H1 (cell line): ENCODE results near the gene NCAPG2. TPM values are rescaled to one million over a fixed set of nuclear protein-coding genes. Genes with fewer than 3 reads are reported as not detected.

ENCODE experiments used
- CTCF ChIA-PET: fragments of 300-600 bp; sonication (Branson Sonifier 250); formaldehyde crosslinking; loops from one replicate; lab custom pipeline; 2021; ENCODE audit not compliant: partially characterized antibody; lab: Charles Lee
- POLR2A ChIA-PET: fragments of 300-600 bp; sonication (Branson Sonifier 250); formaldehyde crosslinking; loops from one replicate; lab custom pipeline; 2021; ENCODE audit warnings: inconsistent platforms; ENCODE audit not compliant: partially characterized antibody; lab: Charles Lee
- DNase-seq, 2 experiments: peaks; one replicate each; pipeline versions ENCODE4 v3.0.0 to v3.0.0-alpha.2; 2010 to 2022; ENCODE audit warnings: low spot score in 2 of 2, low read depth in 1 of 2, mixed read lengths in 1 of 2
- FAIRE-seq: peaks from 2 replicates; lab custom pipeline; 2011; peaks lifted over from hg19 to GRCh38; lab: Jason Lieb, UNC
- H2AFZ ChIP-seq: 2 replicates; pipeline ENCODE4 v1.8.1; 2012; ENCODE audit warnings: low read length, inconsistent platforms
- H2AK5ac ChIP-seq: 2 replicates; pipeline ENCODE4 v1.6.1; 2013; ENCODE audit warnings: low read depth, low read length
- H2BK120ac ChIP-seq: replicated peaks from 2 replicates; pipeline ENCODE3; 2013; ENCODE audit warnings: low read depth, low read length, inconsistent platforms
- H2BK12ac ChIP-seq: 2 replicates; pipeline ENCODE4 v1.6.1; 2013; ENCODE audit warnings: low read depth, low read length
- H2BK15ac ChIP-seq: 2 replicates; pipeline ENCODE4 v1.6.1; 2013; ENCODE audit warnings: low read length
- H2BK20ac ChIP-seq: 2 replicates; pipeline ENCODE4 v1.6.1; 2013; ENCODE audit warnings: low read length
- H2BK5ac ChIP-seq: 2 replicates; pipeline ENCODE4 v1.6.1; 2013; ENCODE audit warnings: low read depth, low read length
- H3K14ac ChIP-seq: 2 replicates; pipeline ENCODE4 v1.6.1; 2013; ENCODE audit warnings: inconsistent platforms; ENCODE audit not compliant: insufficient read length
- H3K18ac ChIP-seq: 2 replicates; pipeline ENCODE4 v1.6.1; 2013; ENCODE audit warnings: low read length; ENCODE audit errors: extremely low read depth
- H3K23ac ChIP-seq: 2 replicates; pipeline ENCODE4 v1.6.1; 2013; ENCODE audit warnings: inconsistent platforms; ENCODE audit not compliant: insufficient read length
- H3K23me2 ChIP-seq: 2 replicates; pipeline ENCODE4 v1.6.1; 2013; ENCODE audit warnings: low read depth, low read length
- H3K27ac ChIP-seq: 2 replicates; pipeline ENCODE4 v1.6.1; 2011; ENCODE audit warnings: low read depth, low read length, inconsistent platforms
- H3K27me3 ChIP-seq, 4 experiments: replicated peaks in 1 of 4; 1 replicate in 1 of 4; 2 replicates in 3 of 4; pipeline versions ENCODE4 v1.6.1 to v1.8.1; 2011 to 2013; ENCODE audit warnings: low read length in 3 of 4, mild to moderate bottlenecking in 3 of 4, inconsistent platforms in 2 of 4, mixed read lengths in 2 of 4, moderate library complexity in 1 of 4; ENCODE audit not compliant: control insufficient read depth in 3 of 4, insufficient read depth in 3 of 4; ENCODE audit errors: extremely low read depth in 1 of 4
- H3K36me3 ChIP-seq, 4 experiments: 2 replicates each; pipeline versions ENCODE4 v1.6.1 to v1.8.1; 2011 to 2013; ENCODE audit warnings: mild to moderate bottlenecking in 4 of 4, low read length in 3 of 4, moderate library complexity in 2 of 4, control low read depth in 1 of 4, inconsistent platforms in 1 of 4; ENCODE audit not compliant: insufficient read depth in 4 of 4, control insufficient read depth in 2 of 4
- H3K4ac ChIP-seq: replicated peaks from 2 replicates; pipeline ENCODE3; 2013; ENCODE audit warnings: low read length, low read depth, mixed read lengths, inconsistent platforms; ENCODE audit not compliant: insufficient read length
- H3K4me1 ChIP-seq, 4 experiments: replicated peaks in 1 of 4; 1 replicate in 1 of 4; 2 replicates in 3 of 4; pipeline versions ENCODE4 v1.6.1 to v1.8.1; 2011 to 2013; ENCODE audit warnings: low read length in 3 of 4, inconsistent platforms in 2 of 4, mixed read lengths in 1 of 4; ENCODE audit not compliant: insufficient read depth in 4 of 4, control insufficient read depth in 3 of 4
- H3K4me2 ChIP-seq, 2 experiments: 2 replicates each; pipeline versions ENCODE4 v1.6.1 to v1.8.1; 2011 to 2013; ENCODE audit warnings: low read depth in 2 of 2, low read length in 2 of 2, control low read depth in 1 of 2, inconsistent platforms in 1 of 2, mild to moderate bottlenecking in 1 of 2; ENCODE audit not compliant: insufficient read depth in 1 of 2
- H3K4me3 ChIP-seq, 4 experiments: fragments of 200-600, 300-600 bp in 1 of 4; sonication (generic), shearing (Covaris generic), sonication (Bioruptor Twin) in 1 of 4; 2 replicates each; pipeline versions ENCODE4 v1.5.1 to v1.8.1; 2011 to 2016; ENCODE audit warnings: low read length in 4 of 4, low read depth in 3 of 4, control low read depth in 2 of 4, inconsistent platforms in 2 of 4, mild to moderate bottlenecking in 2 of 4, mixed read lengths in 1 of 4, moderate library complexity in 1 of 4; ENCODE audit not compliant: insufficient read depth in 2 of 4; ENCODE audit errors: extremely low read depth in 1 of 4
- H3K56ac ChIP-seq: replicated peaks from 2 replicates; pipeline ENCODE3; 2013; ENCODE audit warnings: low read depth, mild to moderate bottlenecking, mixed read lengths, low read length, inconsistent platforms; ENCODE audit not compliant: insufficient read length
- H3K79me1 ChIP-seq: 2 replicates; pipeline ENCODE4 v1.6.1; 2013; ENCODE audit warnings: low read depth, low read length, control low read depth
- H3K79me2 ChIP-seq, 2 experiments: 2 replicates each; pipeline versions ENCODE4 v1.6.1 to v1.8.1; 2012 to 2013; ENCODE audit warnings: low read length in 2 of 2, mild to moderate bottlenecking in 2 of 2, inconsistent platforms in 1 of 2; ENCODE audit not compliant: insufficient read depth in 2 of 2, control insufficient read depth in 1 of 2
- H3K9ac ChIP-seq, 4 experiments: replicated peaks in 1 of 4; 1 replicate in 1 of 4; 2 replicates in 3 of 4; pipeline versions ENCODE4 v1.6.1 to v1.8.1; 2011 to 2013; ENCODE audit warnings: low read depth in 3 of 4, low read length in 3 of 4, control low read depth in 2 of 4, mild to moderate bottlenecking in 2 of 4, moderate library complexity in 2 of 4, inconsistent platforms in 1 of 4; ENCODE audit errors: extremely low read depth in 1 of 4
- H3K9me3 ChIP-seq, 2 experiments: 2 replicates each; pipeline versions ENCODE4 v1.6.1 to v1.8.1; 2012 to 2013; ENCODE audit warnings: mild to moderate bottlenecking in 2 of 2, moderate library complexity in 2 of 2, control low read depth in 1 of 2, inconsistent platforms in 1 of 2, low read depth in 1 of 2, low read length in 1 of 2, mixed read lengths in 1 of 2; ENCODE audit not compliant: insufficient read depth in 2 of 2
- H4K20me1 ChIP-seq, 2 experiments: replicated peaks in 1 of 2; 2 replicates each; pipeline versions ENCODE3 to v1.8.1; 2011 to 2013; ENCODE audit warnings: inconsistent platforms in 2 of 2, low read length in 2 of 2, mild to moderate bottlenecking in 1 of 2; ENCODE audit not compliant: insufficient read depth in 2 of 2, control insufficient read depth in 1 of 2
- H4K5ac ChIP-seq: 2 replicates; pipeline ENCODE4 v1.6.1; 2013; ENCODE audit warnings: low read length, low read depth, mixed read lengths, inconsistent platforms; ENCODE audit not compliant: insufficient read length
- H4K8ac ChIP-seq: 2 replicates; pipeline ENCODE4 v1.8.0; 2013; ENCODE audit warnings: mild to moderate bottlenecking, moderate library complexity, low read length, inconsistent platforms; ENCODE audit not compliant: insufficient read depth; ENCODE audit errors: extremely low read depth
- H4K91ac ChIP-seq: replicated peaks from 2 replicates; pipeline ENCODE3; 2013; ENCODE audit warnings: low read length, mixed read lengths, inconsistent platforms; ENCODE audit not compliant: insufficient read length
- BACH1 ChIP-seq: IDR thresholded peaks from 2 replicates; pipeline ENCODE4 v1.6.1; 2012; ENCODE audit warnings: low read length, improper control_type of control experiment
- CEBPB ChIP-seq: IDR thresholded peaks from 2 replicates; pipeline ENCODE4 v1.6.1; 2012; ENCODE audit warnings: low read depth, low read length
- CHD2 ChIP-seq: IDR thresholded peaks from 2 replicates; pipeline ENCODE4 v1.6.1; 2012; ENCODE audit warnings: low read length, improper control_type of control experiment
- FOSL1 ChIP-seq: IDR thresholded peaks from 2 replicates; pipeline ENCODE4 v1.6.1; 2011; ENCODE audit warnings: mild to moderate bottlenecking, low read depth, low read length, moderate library complexity; ENCODE audit not compliant: insufficient read depth
- JUN ChIP-seq: IDR thresholded peaks from 2 replicates; pipeline ENCODE4 v1.6.1; 2011; ENCODE audit warnings: low read depth, mild to moderate bottlenecking, improper control_type of control experiment, low read length
- PHF8 ChIP-seq: fragments of 200-600 bp; sonication (generic); conservative IDR thresholded peaks from 2 replicates; pipeline ENCODE4 v1.7.1; 2012; ENCODE audit warnings: low read depth, mild to moderate bottlenecking, inconsistent platforms, low read length, moderate library complexity
- RXRA ChIP-seq: IDR thresholded peaks from 2 replicates; pipeline ENCODE4 v1.6.1; 2011; ENCODE audit warnings: low read depth, mild to moderate bottlenecking, low read length, moderate library complexity; ENCODE audit not compliant: insufficient read depth
- SAP30 ChIP-seq: fragments of 300-600 bp; sonication (generic); IDR thresholded peaks from 2 replicates; pipeline ENCODE4 v1.7.1; 2012; ENCODE audit warnings: low read length, moderate library complexity, mild to moderate bottlenecking, inconsistent platforms; ENCODE audit not compliant: insufficient read depth, insufficient replicate concordance
- WGBS, 2 experiments: shearing (Covaris generic) in 1 of 2; methylation state at CpG; one replicate each; pipeline versions ENCODE4 v1.1.6 to v1.1.7; 2013 to 2015; ENCODE audit warnings: low lambda C conversion rate in 2 of 2, mixed read lengths in 2 of 2, inconsistent platforms in 1 of 2, low coverage in 1 of 2, missing lambda C conversion rate in 1 of 2; ENCODE audit not compliant: insufficient replicate concordance in 2 of 2, insufficient coverage in 1 of 2, insufficient read length in 1 of 2; ENCODE audit errors: extremely low coverage in 1 of 2, missing lambda C conversion rate in 1 of 2; 5-methylcytosine and 5-hydroxymethylcytosine counted together
- polyA plus RNA-seq, 7 experiments: library from polyadenylated mRNA; depleted of rRNA in 3 of 7; stranded (reverse) in 5 of 7; unstranded in 2 of 7; fragments of >200 nt in 5 of 7; fragments of 200-250 nt in 2 of 7; gene quantifications; 1 replicate in 5 of 7; 2 replicates in 1 of 7; 4 replicates in 1 of 7; pipeline versions ENCODE4 v1.2.1 to v1.2.3, GENCODE V29; 2011 to 2013; ENCODE audit warnings: missing spikeins in 2 of 7, mixed read lengths in 2 of 7
- total RNA-seq: library from RNA; stranded (reverse); fragmentation: NEBNext Ultra II Directional; extraction: Animal tissue kit (Norgen Biotek cat#: 25700); gene quantifications from 2 replicates; pipeline ENCODE4 v1.2.1, GENCODE V29; 2021
- TF ChIP-seq, protein P1 (sequence below): IDR thresholded peaks from 2 replicates; pipeline ENCODE4 v1.6.1; 2012; ENCODE audit warnings: inconsistent platforms
- TF ChIP-seq, protein P2 (sequence below): IDR thresholded peaks from 2 replicates; pipeline ENCODE4 v1.6.1; 2012; ENCODE audit warnings: low read length, inconsistent platforms
- TF ChIP-seq, protein P3 (sequence below): IDR thresholded peaks from 2 replicates; pipeline ENCODE4 v1.6.1; 2011; ENCODE audit warnings: low read depth, mild to moderate bottlenecking, low read length; ENCODE audit not compliant: insufficient read depth

Gene NCAPG2
- total and polyA plus RNA-seq, 2 of the 8 experiments (the other 6 are each of a cell fraction or from before 2014, with no cell fraction given), result 49.9 to 119 TPM

DNA sequence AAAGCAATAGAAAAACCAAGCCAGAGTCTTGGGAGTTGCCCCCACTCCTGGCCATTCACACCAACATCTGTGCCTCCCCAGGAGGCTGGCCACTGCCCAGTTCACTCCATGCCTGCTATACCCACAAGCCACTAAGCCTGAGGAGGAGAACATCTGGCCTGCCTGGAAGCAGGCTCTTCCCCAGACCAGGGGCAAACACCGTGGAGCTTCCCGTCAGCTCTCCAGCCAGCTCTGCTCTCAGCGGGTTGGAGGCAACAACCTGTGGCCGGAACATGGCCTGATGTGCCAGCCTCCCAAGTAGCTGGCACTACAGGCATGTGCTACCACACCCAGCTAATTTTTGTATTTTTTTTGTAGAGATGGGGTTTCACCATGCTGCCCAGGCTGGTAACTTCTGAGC, 107.9 kb downstream of the NCAPG2 start:
- no peak overlapping the region for H3K4me3 ChIP-seq
- ChIA-PET CTCF (no interaction called here), POLR2A (no interaction called here)
- H3K79me2 ChIP-seq, result no peaks in the 10 kb centered on the region
- H4K91ac ChIP-seq, result no peak overlapping the region
- H3K9me3 ChIP-seq, result peaks cover 8 to 11% of the 10 kb centered on the region in 2 experiments; a peak in 3 of 4 replicates
- peaks cover 7 to 17% (median 14%) of the 10 kb centered on the region in 4 experiments; a peak in 6 of 7 replicates for H3K27me3 ChIP-seq
- H3K23me2 ChIP-seq, result peaks cover 11% of the 10 kb centered on the region; the same call in 1 of the 2 replicates
- H2AK5ac ChIP-seq, result no peak overlapping the region
- no peaks in the 10 kb centered on the region for H3K79me1 ChIP-seq
- H2BK120ac ChIP-seq, result no peak overlapping the region
- H2AFZ ChIP-seq, result no peak overlapping the region
- no peak for DNase-seq
- no peak overlapping the region for H3K4ac ChIP-seq
- WGBS, 2 experiments, result 93% methylated on average over 4 of the region's 4 CpGs; no CpG with 5 or more reads in 1 of the 2 experiments
- H3K23ac ChIP-seq, result no peak overlapping the region
- no peak overlapping the region for H3K18ac ChIP-seq
- H2BK20ac ChIP-seq, result no peak overlapping the region
- peaks cover 0 to 4% of the 10 kb centered on the region in 2 experiments for H4K20me1 ChIP-seq
- H3K56ac ChIP-seq, result no peak overlapping the region
- H2BK15ac ChIP-seq, result no peak overlapping the region
- H3K27ac ChIP-seq, result no peak overlapping the region
- H3K14ac ChIP-seq, result no peak overlapping the region
- H2BK12ac ChIP-seq, result no peak overlapping the region
- H2BK5ac ChIP-seq, result no peak overlapping the region
- H3K4me2 ChIP-seq, result no peak overlapping the region
- no peak for FAIRE-seq
- H4K5ac ChIP-seq, result no peak overlapping the region
- H3K4me1 ChIP-seq, result no peaks in the 10 kb centered on the region
- no peak overlapping the region for H4K8ac ChIP-seq
- peaks cover 0 to 2% (median 0%) of the 10 kb centered on the region in 4 experiments; a peak in 2 of 8 replicates for H3K36me3 ChIP-seq
- no peak overlapping the region for H3K9ac ChIP-seq
- TF ChIP-seq BACH1, result no peak
- no peak for TF ChIP-seq CEBPB
- TF ChIP-seq RXRA, result no peak
- no peak for TF ChIP-seq PHF8
- no peak for TF ChIP-seq SAP30
- TF ChIP-seq, protein P1, sequence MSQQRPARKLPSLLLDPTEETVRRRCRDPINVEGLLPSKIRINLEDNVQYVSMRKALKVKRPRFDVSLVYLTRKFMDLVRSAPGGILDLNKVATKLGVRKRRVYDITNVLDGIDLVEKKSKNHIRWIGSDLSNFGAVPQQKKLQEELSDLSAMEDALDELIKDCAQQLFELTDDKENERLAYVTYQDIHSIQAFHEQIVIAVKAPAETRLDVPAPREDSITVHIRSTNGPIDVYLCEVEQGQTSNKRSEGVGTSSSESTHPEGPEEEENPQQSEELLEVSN, result no peak
- TF ChIP-seq, protein P2, sequence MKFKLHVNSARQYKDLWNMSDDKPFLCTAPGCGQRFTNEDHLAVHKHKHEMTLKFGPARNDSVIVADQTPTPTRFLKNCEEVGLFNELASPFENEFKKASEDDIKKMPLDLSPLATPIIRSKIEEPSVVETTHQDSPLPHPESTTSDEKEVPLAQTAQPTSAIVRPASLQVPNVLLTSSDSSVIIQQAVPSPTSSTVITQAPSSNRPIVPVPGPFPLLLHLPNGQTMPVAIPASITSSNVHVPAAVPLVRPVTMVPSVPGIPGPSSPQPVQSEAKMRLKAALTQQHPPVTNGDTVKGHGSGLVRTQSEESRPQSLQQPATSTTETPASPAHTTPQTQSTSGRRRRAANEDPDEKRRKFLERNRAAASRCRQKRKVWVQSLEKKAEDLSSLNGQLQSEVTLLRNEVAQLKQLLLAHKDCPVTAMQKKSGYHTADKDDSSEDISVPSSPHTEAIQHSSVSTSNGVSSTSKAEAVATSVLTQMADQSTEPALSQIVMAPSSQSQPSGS, result no peak
- no peak for TF ChIP-seq CHD2
- TF ChIP-seq JUN, result no peak
- TF ChIP-seq FOSL1, result no peak
- TF ChIP-seq, protein P3, sequence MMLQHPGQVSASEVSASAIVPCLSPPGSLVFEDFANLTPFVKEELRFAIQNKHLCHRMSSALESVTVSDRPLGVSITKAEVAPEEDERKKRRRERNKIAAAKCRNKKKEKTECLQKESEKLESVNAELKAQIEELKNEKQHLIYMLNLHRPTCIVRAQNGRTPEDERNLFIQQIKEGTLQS, result no peak
